Measurements from ENCODE around the gene RABGAP1.

RABGAP1 gene

DNA sequence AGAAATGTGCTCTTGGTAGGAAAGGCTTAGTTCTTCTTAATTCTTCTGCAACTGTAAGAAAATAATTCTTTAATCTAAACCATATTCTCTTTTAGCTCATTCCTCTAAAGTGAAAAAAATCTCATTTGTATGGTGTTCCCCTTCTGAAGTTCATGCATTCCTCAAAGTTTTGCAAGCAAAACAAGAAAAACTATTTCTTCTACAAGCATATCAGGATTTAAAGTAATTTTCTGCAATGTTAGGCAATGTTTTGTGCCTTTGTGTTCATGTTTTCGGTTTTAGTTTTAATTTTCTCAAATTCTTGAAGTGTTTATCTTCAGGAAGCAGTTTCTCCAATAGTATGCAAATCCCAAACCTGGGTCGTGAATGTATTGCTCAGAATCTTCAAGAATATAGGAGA is 80.0 kb downstream of the RABGAP1 start:
- no peak for DNase-seq (ENCODE audit: low read depth)
- TF ChIP-seq, protein P1, sequence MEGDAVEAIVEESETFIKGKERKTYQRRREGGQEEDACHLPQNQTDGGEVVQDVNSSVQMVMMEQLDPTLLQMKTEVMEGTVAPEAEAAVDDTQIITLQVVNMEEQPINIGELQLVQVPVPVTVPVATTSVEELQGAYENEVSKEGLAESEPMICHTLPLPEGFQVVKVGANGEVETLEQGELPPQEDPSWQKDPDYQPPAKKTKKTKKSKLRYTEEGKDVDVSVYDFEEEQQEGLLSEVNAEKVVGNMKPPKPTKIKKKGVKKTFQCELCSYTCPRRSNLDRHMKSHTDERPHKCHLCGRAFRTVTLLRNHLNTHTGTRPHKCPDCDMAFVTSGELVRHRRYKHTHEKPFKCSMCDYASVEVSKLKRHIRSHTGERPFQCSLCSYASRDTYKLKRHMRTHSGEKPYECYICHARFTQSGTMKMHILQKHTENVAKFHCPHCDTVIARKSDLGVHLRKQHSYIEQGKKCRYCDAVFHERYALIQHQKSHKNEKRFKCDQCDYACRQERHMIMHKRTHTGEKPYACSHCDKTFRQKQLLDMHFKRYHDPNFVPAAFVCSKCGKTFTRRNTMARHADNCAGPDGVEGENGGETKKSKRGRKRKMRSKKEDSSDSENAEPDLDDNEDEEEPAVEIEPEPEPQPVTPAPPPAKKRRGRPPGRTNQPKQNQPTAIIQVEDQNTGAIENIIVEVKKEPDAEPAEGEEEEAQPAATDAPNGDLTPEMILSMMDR (IDR thresholded peaks at IDR 0.05; ENCODE audit: insufficient read depth, low read depth, low read length, missing control alignments): no peak
- H3K4me3 ChIP-seq (ENCODE audit: low read length): no peak overlapping the region

DNA sequence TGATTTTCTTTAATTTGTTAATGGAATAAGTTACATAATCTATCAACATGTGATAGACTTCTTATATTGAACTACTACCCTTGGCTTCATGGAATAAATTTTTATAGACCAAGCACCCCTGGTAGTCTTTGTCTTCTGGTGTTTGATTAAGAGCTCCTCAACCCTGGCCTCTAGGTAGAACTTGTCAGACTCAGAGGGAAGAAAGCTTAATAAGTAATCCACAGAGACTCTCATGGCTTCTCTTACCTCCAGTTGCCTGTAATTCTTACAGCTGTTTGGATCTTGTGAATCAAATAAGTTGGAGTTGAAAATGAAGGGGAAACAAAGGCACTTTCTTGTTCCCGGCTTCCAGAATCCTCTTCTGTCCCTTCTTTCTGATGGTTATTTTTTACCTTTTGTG is 85.6 kb downstream of the RABGAP1 start:
- no peak for DNase-seq (ENCODE audit: low read depth)
- no peak overlapping the region for H3K4me3 ChIP-seq (ENCODE audit: low read length)
- TF ChIP-seq, protein P1 (IDR thresholded peaks at IDR 0.05; ENCODE audit: insufficient read depth, low read depth, low read length, missing control alignments): no peak

DNA sequence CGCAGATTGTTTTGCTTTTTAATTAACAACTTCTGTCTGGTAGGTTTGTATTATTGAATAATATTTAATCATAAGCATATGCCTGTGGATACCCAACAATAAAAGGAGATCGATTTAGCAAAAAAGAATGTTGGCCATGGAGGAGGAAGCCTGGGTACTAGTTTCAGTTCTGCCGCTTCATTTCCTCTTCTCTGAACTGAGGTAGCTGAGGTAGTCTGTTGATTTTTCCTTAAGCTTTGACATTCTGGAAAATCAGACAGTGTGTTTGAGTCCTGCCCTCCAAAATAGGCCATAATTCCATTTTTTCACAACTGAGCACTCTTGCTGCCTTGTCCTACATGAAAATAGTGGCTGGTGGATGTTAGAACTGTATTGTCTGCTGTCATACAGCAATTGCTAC is 86.7 kb downstream of the RABGAP1 start:
- DNase-seq (ENCODE audit: low read depth): no peak
- TF ChIP-seq, protein P1 (IDR thresholded peaks at IDR 0.05; ENCODE audit: insufficient read depth, low read depth, low read length, missing control alignments): no peak

GRCh38 chr9:123028136-123028535 is 87.3 kb downstream of the RABGAP1 start:
- TF ChIP-seq, protein P1 (IDR thresholded peaks at IDR 0.05; ENCODE audit: insufficient read depth, low read depth, low read length, missing control alignments): no peak
- H3K4me3 ChIP-seq (ENCODE audit: low read length): no peak overlapping the region
- no peak for DNase-seq (ENCODE audit: low read depth)

More for the DNA sequence above, 86.7 kb downstream of the RABGAP1 start:
- H3K4me3 ChIP-seq (ENCODE audit: low read length): no peak overlapping the region

DNA sequence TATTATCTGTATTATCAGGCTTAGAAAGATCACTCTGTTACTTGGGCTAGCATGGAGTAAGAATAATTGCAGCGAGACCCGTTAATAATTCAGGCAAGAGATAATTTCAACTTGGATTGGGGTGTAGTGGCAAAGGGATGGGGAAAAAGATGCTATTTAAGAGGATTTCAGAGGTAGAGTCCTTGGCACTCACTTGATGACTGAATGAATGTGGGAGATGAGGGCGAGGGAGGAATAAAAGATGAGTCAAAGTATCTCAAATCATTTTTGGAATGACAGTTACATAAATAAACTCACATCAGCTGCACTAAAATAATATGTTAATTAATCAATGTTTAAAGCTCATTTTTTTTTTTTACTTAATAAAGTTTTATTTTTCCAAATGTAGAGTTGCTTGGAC is 88.2 kb downstream of the RABGAP1 start:
- no peak overlapping the region for H3K4me3 ChIP-seq (ENCODE audit: low read length)
- DNase-seq (ENCODE audit: low read depth): no peak
- TF ChIP-seq, protein P1 (IDR thresholded peaks at IDR 0.05; ENCODE audit: insufficient read depth, low read depth, low read length, missing control alignments): no peak

DNA sequence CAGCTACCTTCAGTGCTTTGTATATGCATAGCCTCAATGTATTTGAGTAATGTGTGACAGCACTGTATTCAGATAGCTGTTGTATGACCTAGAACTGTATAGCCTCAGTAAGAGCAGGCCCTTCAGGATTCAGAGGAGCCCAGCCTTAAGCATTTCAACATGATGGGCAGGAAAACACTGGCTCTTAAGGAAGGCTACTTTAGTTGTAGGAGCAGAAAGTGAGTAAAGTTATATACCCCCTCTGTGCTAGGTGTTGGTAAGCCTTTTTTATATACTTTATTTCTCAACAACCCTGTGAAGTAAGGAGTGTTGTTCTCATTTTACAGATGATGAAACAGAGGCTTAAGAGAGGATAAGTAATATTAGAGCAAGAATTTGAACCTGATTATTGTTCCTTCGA is 91.1 kb downstream of the RABGAP1 start:
- no peak overlapping the region for H3K4me3 ChIP-seq (ENCODE audit: low read length)
- DNase-seq (ENCODE audit: low read depth): no peak
- TF ChIP-seq, protein P1 (IDR thresholded peaks at IDR 0.05; ENCODE audit: insufficient read depth, low read depth, low read length, missing control alignments): no peak

DNA sequence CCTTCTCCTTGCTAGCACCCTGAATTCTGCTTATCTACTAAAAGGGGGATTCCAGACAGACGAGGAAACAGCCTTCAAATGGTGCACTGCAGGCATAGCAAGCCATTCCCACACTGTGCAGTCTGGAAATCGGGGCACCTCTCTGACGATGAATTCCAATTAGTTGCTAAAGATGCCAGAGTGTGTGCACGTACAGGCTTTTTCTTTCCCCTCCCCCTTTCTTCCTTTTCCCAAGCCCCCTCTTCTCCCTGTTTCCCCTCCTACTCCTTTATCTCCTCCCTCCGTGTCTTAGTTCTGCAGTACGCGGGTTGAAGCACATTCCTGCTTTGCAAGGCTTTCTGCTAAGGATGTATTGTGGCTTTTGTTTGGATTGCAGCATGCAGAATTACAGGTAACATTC is 92.5 kb downstream of the RABGAP1 start, which contains the start of gene GPR21:
Gene GPR21, plus strand, starts transcription at position 316 of the 400 bp plus-strand sequence. CDS start 900 bp downstream, outside the sequence.
- no peak within 1 kb of the TSS for H3K4me3 ChIP-seq (ENCODE audit: low read length)
- TF ChIP-seq, protein P1 (IDR thresholded peaks at IDR 0.05; ENCODE audit: insufficient read depth, low read depth, low read length, missing control alignments): no peak
- no peak for DNase-seq (ENCODE audit: low read depth)

Measured in epithelial cell of esophagus (primary cell).